Myocyte (in vitro differentiated cells): Measurements from ENCODE around the gene LRTM2. TPM values are rescaled to one million over a fixed set of nuclear protein-coding genes. Genes with fewer than 3 reads are reported as not detected.

ENCODE experiments used
- DNase-seq: peaks from one replicate; pipeline ENCODE4 v3.0.0-alpha.2; 2012; ENCODE audit warnings: low read depth
- polyA plus RNA-seq: library from polyadenylated mRNA; unstranded; fragments of >200 nt; gene quantifications from one replicate; pipeline ENCODE4 v1.2.1, GENCODE V29; 2012; ENCODE audit warnings: missing spikeins
- total RNA-seq: library from RNA; depleted of rRNA; stranded (reverse); fragments of >200 nt; gene quantifications from 2 replicates; pipeline ENCODE4 v1.2.3, GENCODE V29; 2014

LRTM2 gene
- total RNA-seq: 0.11 TPM in 1 of 2 replicates, not detected in the other
- not detected for polyA plus RNA-seq

- DNase-seq: peak; percentile 65
Measured at GRCh38 chr12:1820191-1820895, at the start of gene LRTM2. LRTM2 (plus strand) TSS chr12:1820565; CDS start chr12:1828149, 7,584 bp downstream.

- DNase-seq: peak; percentile 66
Measured at GRCh38 chr12:1773937-1774655, 46.3 kb upstream of the LRTM2 start.

- peak; percentile 58 for DNase-seq
Measured at GRCh38 chr12:1776170-1776921, 44.0 kb upstream of the LRTM2 start.

- DNase-seq: no peak
Measured at GRCh38 chr12:1777798-1778197, 42.6 kb upstream of the LRTM2 start.

GRCh38 chr12:1778911-1779310, 41.5 kb upstream of the LRTM2 start:
- DNase-seq: no peak

- DNase-seq: no peak
Measured at GRCh38 chr12:1779783-1780182, 40.6 kb upstream of the LRTM2 start.

- no peak for DNase-seq
Measured at GRCh38 chr12:1781772-1782171, 38.6 kb upstream of the LRTM2 start.

GRCh38 chr12:1782215-1782614, 38.1 kb upstream of the LRTM2 start:
- no peak for DNase-seq

GRCh38 chr12:1787714-1788113, 32.7 kb upstream of the LRTM2 start:
- no peak for DNase-seq

- DNase-seq: no peak
Measured at GRCh38 chr12:1790444-1790843, 29.9 kb upstream of the LRTM2 start.

GRCh38 chr12:1791104-1791841, 29.1 kb upstream of the LRTM2 start:
- DNase-seq: peak; percentile 65

- no peak for DNase-seq
Measured at GRCh38 chr12:1792406-1792805, 28.0 kb upstream of the LRTM2 start.

- no peak for DNase-seq
Measured at GRCh38 chr12:1793426-1794210, 26.7 kb upstream of the LRTM2 start.

GRCh38 chr12:1794440-1795090, 25.8 kb upstream of the LRTM2 start:
- no peak for DNase-seq

- DNase-seq: no peak
Measured at GRCh38 chr12:1795221-1795784, 25.1 kb upstream of the LRTM2 start.

GRCh38 chr12:1795785-1796514, 24.4 kb upstream of the LRTM2 start:
- peak; percentile 83 for DNase-seq

GRCh38 chr12:1796515-1797010, 23.8 kb upstream of the LRTM2 start:
- no peak for DNase-seq

GRCh38 chr12:1797011-1797901, 23.1 kb upstream of the LRTM2 start:
- no peak for DNase-seq
